Cardiac fibroblast (primary cell): Measurements from ENCODE around the gene FRZB.

Experiments
- DNase-seq, 2 donors: peaks; one replicate each; pipeline versions ENCODE4 v3.0.0 to v3.0.0-alpha.2; 2010; ENCODE audit warnings: low read depth in 2 of 2
- H3K4me3 ChIP-seq, 2 donors: replicated peaks in 1 of 2; 1 replicate in 1 of 2; 2 replicates in 1 of 2; pipeline ENCODE4 v1.5.1; 2011; ENCODE audit warnings: low read depth in 2 of 2, low read length in 2 of 2, mild to moderate bottlenecking in 2 of 2, moderate library complexity in 1 of 2
- TF ChIP-seq, protein P1 (sequence below): IDR thresholded peaks from one replicate; pipeline ENCODE4 v1.5.1; 2011; ENCODE audit warnings: low read depth, mild to moderate bottlenecking, low read length, inconsistent platforms

The FRZB gene

GRCh38 chr2:182814380-182814779 is 52.1 kb downstream of the FRZB start:
- no peak for DNase-seq
- H3K4me3 ChIP-seq: no peak overlapping the region
- TF ChIP-seq, protein P1, sequence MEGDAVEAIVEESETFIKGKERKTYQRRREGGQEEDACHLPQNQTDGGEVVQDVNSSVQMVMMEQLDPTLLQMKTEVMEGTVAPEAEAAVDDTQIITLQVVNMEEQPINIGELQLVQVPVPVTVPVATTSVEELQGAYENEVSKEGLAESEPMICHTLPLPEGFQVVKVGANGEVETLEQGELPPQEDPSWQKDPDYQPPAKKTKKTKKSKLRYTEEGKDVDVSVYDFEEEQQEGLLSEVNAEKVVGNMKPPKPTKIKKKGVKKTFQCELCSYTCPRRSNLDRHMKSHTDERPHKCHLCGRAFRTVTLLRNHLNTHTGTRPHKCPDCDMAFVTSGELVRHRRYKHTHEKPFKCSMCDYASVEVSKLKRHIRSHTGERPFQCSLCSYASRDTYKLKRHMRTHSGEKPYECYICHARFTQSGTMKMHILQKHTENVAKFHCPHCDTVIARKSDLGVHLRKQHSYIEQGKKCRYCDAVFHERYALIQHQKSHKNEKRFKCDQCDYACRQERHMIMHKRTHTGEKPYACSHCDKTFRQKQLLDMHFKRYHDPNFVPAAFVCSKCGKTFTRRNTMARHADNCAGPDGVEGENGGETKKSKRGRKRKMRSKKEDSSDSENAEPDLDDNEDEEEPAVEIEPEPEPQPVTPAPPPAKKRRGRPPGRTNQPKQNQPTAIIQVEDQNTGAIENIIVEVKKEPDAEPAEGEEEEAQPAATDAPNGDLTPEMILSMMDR: no peak

DNA sequence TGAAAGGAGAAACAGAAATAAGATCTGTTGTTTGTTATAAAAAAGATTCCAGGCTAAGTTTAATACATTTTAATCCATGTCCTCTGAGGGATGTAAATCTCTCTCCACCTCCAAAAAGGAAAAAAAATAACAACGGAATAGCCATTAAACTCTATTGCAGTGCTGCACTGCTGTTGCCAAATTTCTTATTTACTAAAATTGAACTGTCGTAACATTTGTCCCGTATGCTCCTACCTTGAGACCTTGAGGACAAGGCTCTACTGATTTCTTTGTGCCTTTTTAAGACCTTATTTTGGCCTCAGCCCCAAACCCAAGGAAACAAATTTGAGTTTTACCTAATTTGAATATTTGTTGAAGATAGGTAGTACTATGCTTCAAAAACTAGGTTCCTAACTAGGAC is 56.4 kb downstream of the FRZB start:
- TF ChIP-seq, protein P1: no peak
- no peak for DNase-seq
- H3K4me3 ChIP-seq: no peak overlapping the region

DNA sequence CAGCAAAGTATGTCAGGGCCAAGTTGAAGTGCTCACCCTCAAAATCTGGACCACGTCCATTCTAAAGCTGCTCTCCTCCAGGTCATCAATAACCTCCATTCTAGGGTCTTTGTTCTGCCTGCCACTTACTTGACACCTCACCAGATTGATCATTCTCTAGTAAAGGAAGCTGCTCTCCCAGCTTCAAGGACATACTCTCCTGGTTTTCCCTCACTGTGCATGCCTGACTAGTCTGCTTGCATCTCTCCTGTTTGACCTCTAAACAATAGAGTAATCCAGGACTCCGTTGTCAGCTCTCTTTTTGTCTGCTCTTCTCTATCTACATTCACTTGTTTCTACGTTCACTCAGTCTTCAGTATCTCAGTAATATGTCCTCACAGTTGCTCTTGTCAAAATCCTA is 59.1 kb downstream of the FRZB start:
- no peak overlapping the region for H3K4me3 ChIP-seq
- TF ChIP-seq, protein P1: no peak
- DNase-seq: no peak

GRCh38 chr2:182804128-182804527 is 62.3 kb downstream of the FRZB start:
- TF ChIP-seq, protein P1: no peak
- DNase-seq: no peak
- no peak overlapping the region for H3K4me3 ChIP-seq

DNA sequence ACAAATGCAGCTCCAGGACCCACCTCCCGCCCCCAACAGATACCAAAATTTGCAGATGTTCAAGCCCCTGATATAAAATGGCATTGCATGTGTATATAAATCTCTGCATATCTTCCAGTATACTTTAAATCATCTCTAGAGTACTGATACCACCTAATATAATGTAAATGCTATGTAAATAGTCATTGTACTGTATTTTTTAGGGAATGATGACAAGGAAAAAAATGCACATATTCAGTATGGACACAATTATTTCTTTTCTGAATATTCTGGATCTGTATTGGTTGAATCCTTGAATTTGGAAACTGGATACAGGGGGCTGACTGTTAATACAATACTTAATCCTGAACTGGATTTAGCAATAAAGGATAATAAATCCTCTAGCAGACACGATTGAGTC is 67.7 kb downstream of the FRZB start:
- no peak for DNase-seq
- H3K4me3 ChIP-seq: no peak overlapping the region
- TF ChIP-seq, protein P1: no peak

DNA sequence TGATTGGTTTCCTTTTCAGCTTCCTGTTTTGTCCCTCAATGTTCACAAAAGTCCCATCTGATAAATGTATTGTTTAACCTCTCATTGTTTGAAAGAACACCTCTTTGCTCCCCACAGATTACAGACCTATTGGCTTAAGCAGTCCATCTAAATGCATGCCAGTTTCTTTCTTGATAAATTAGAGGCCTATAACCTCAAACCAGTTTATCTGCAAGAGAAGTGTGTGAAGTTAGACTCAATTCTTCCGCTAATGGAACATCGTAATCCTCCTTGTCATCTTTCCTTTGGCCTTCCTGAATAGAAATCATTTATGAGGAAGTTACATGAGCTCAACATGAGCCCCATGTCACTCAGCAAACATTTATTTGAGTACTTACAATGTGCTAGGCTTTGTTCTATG is 74.0 kb downstream of the FRZB start:
- H3K4me3 ChIP-seq: no peak overlapping the region
- DNase-seq: no peak
- TF ChIP-seq, protein P1: no peak

- TF ChIP-seq, protein P1: peak; percentile 47
- peak; percentile 61 to 65 for DNase-seq
- no peak overlapping the region for H3K4me3 ChIP-seq
Observed at GRCh38 chr2:182784777-182785176, 81.7 kb downstream of the FRZB start.
